Activated CD4-positive, alpha-beta T cell treated with anti-CD3 and anti-CD28 coated beads, Interleukin-2, amount 50 U/mL, for 1 hour (primary cell): ENCODE measurements around the gene CYBRD1.

Experiments
- DNase-seq: peaks from one replicate; pipeline ENCODE4 v3.0.0-alpha.2; 2020

Gene CYBRD1

DNA sequence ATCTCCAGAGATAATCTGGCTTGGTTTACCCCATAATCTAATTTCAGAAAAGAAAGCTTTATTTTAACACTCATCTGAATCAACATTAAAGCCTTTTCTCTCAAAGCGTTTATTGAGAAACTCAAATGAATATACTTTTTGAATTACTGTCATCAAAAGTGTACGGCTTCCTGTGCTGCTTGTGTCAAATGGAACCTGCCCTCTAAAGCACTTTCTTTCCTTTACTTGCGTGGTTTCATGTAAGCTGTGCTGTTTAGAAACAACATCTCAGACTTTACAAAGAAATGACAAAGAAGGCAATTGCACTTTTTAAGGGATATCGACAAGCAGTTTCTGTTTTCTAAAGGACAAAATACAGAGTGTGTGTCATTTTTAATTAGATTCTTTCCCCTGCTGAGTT lies 35.1 kb downstream of the CYBRD1 start:
- DNase-seq, result no peak

DNA sequence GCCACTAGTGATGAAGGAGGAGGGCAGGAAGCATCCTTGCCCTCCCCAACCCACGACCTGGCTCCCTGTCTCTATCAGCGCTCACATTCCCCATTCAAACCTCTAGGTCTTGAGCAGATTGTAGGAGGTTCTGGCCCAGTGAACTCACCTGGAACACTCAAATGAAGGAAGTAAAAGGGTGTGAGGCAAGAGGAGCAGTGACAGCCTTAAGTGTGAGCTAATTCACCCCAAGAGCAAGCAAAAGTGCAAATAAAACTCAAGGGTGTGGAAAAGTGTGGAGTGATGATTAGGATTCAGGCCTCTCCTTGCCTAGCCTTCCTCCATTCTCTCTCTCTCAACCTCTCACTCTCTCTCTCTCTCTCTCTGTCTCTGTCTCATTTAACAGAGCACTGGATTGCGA lies 41.0 kb downstream of the CYBRD1 start:
- no peak for DNase-seq

DNA sequence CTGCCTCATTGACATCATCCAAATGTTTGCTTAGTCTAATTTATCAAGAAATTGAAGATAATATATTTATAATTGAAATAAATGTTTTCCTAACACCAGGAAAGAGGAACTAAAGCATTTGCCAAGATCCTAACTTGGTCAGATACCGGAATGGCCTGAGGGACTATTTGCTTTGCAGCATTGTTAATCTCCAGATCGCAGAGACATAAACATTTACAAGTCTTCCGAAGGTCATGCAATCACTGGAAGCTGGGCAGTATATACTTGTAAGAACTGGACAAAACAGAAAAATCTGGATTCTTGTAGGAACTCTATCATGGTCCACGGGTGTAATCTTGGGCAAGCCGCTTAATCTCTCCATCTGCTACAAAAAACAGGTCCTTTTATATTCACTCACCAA lies 42.2 kb downstream of the CYBRD1 start:
- no peak for DNase-seq

DNA sequence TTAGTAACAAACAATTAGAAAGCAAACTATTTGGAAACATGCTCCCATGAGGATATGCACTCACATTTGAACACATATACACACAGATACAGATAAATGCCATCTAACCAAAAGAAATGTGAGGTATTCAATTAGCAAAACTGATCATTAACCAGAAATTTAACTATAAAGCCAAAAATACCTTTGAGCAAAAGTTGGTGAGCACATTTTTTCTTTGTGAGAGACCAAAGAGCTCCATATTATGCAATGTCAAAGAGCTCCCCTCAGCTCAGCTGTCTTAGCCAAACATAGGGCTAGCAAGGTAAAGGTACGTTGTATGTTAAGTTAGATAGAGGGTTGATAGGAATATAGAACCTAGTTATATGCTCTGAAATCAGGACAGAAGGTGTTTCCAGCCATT lies 43.8 kb downstream of the CYBRD1 start:
- DNase-seq, result no peak

DNA sequence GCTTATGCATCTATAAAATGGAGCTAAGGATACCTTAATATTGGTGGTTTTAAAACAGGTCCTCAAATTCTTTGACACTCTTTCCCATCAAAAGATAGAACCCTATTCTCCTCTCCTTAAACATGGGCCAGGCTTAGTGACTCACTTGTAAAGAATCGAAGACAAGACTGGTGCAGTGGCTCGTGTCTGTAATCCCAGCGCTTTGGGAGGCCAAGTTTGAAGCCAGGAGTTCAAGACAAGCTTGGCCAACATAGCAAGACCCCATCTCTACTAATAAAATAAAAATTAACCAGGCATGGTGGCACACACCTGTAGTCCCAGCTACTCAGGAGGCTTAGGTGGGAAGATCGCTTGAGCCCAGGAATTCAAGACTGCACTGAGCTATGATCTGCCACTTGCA lies 44.5 kb downstream of the CYBRD1 start:
- DNase-seq, result no peak

- DNase-seq, result no peak
Observed at GRCh38 chr2:171568089-171568488, 45.8 kb downstream of the CYBRD1 start.

DNA sequence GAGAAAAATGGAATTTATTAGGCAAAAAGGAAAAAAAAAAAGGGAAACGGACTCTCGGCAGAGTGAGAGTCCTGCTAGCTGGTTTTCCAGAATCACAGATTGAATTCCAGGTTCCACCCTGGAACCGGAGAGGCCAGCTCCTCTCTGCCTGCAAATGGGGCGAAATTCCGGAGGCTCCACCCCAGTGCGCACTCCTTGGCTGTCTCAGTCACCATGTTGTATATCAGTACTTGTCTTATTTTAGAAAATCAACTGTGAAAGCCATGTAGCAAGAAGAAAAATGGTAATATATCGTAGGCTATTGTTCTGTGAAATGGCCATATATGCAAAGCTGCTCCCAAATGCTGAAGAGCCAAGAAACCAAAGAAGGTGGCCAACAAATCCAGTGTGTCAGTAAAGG lies 49.4 kb downstream of the CYBRD1 start:
- no peak for DNase-seq

DNA sequence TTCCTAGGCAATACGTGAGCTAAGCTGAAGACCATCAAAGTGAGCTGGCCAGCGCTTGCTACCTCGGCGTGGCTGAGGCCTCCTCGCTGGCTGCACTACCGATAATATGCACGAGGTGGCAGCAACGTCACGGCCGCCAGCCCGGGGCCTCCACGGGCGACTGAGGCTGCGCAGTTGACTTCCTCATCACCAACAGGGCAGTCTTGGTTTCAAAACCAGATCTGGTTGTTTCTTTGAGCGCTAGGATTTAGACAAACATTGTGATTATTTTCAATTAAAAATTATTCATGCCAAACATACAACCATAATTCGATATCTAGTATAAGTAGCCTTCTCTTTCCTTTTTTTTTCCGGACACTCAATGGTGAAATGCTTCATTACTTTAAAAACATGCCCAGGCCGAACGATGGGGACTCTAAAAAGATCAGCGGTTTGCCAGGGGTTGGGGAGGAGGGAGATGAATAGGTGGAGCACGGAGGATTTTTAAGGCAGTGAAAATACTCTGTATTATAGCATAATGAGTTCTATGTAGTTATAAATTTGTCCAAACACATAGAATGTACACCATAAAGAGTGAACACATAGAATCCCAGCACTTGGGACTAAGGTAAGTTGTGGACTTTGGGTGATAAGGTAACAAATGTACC lies 52.0 kb downstream of the CYBRD1 start:
- peak; percentile 77 for DNase-seq

DNA sequence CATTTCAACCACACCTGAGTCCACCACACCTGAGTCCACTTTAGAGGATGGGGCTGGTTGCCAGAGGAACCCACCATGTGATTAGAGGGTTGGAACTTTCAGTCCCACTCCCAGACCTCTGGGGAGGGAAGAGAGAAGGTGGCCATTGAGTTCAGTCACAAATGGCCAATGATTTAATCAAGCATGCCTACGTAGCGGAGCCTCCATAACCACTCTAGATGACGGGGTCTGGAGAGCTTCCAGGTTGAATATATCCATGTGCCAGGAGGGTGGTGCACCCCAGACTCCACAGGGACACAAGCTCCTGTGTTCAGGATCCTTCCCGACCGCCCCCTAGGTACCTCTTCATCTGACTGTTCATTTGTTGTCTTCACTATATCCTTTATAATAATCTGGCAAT lies 53.3 kb downstream of the CYBRD1 start:
- DNase-seq, result no peak

DNA sequence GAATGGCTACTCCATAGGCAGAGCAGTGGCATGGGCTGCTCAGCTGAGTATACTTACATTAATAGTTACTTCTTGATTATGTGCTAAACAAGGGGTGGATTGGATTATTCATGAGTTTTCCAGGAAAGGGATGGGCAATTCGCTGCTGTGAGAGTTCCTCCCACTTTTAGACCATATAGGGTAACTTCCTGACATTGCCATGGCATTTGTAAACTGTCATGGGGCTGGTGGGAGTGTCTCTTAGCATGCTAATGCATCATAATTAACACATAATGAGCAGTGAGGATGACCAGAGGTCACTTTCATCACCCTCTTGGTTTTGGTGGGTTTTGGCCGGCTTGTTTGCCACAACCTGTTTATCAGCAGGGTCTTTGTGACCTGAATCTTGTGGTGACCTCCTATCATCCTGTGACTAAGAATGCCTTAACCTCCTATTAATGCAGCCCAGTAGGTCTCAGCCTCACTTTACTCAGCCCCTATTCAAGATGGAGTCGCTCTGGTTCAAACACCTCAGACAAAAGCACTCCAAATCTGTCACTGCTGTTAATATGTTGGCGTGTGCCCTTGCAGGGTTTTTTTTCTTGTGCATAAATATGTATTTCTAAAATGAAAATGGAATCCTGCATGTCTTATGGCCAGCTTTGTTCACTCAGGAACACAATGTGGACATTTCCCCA lies 56.0 kb downstream of the CYBRD1 start:
- no peak for DNase-seq

DNA sequence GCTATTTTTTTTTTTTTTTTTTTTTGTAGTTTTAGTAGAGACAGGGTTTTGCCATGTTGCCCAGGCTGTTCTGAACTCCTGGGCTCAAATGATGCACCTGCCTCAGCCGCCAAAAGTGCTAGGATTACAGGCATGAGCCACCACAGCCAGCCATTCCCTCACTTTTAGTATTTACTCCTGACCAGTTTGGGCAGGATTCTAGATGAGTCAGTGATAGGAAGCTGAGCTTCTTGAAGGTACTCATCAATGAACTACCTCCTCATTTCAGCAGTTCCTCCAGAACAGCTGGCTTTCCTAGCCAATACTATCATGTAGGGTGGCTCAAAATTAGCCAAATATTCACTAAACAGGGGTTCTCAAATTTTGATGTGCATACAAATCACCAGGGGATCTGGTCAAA lies 57.2 kb downstream of the CYBRD1 start:
- no peak for DNase-seq

DNA sequence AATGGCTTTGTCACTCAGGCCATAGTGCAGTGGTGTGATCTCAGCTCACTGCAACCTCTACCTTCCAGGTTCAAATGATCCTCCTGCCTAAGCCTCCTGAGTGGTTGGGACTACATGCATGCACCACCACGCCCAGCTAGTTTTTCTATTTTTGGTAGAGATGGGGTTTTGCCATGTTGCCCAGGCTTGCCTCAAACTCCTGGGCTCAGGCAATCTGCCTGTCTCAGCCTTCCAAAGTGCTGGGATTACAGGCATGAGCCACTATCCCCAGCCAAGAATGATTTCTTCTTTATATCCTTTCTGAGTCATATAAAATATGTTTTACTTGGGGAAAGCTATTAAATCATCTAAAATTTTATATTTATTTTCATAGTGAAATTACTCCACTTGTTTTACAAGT lies 61.3 kb downstream of the CYBRD1 start:
- DNase-seq, result no peak

DNA sequence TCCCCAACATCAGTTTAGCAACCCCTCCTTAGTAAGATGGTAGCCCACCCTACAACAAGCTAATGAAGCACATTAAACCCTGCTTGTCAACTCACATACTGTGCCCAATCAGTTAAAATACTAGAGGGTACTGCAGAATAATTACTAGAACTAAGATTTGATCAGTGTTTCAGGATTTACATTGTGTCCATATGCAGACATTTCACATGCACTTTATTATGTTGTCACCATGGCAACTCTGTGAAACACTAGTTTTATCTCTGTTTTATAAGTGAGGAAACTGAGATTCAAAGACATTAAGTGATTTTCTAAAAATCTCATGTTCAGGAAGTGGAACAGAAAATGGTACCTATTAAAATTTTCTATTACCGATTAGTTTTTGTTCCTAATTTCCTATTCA lies 61.7 kb downstream of the CYBRD1 start:
- no peak for DNase-seq

DNA sequence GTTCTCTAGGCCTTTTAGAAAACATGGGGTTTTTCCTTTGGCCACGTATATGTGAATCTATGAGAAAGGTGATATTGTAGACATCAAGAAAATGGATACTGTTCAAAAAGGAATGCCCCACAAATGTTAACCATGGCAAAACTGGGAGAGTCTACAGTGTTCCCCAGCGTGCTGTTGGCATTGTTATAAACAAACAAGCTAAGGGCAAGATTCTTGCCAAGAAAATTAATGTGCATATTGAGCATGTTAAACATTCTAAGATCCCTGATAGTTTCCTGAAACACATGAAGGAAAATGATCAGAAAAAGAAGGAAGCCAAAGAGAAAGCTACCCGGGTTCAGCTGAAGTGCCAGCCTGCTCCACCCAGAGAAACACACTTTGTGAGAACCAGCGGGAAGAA lies 64.9 kb downstream of the CYBRD1 start:
- DNase-seq, result no peak

- no peak for DNase-seq
Observed at GRCh38 chr2:171587567-171587966, 65.3 kb downstream of the CYBRD1 start.

- DNase-seq, result no peak
Observed at GRCh38 chr2:171590116-171590515, 67.8 kb downstream of the CYBRD1 start.

GRCh38 chr2:171592036-171592555 lies 69.8 kb downstream of the CYBRD1 start:
- no peak for DNase-seq

DNA sequence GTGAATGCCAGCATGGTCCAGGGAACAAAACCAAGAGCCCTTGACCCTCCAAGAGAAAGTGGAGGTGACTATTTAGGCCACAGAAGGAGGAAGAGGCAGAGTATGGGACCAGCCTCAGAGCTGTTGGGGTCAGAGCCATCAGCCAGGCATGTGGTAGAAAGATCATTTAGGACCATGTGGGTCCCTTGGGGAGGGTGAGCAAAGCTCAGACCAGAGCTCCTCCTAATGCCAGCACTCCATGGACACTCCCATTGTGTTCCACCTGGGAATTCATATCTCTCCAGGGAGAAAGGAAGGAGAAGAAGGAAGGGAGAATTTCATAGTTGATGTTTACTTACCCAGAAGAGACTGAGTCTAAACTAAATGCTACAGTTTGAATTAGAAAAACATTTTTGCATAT lies 73.2 kb downstream of the CYBRD1 start:
- no peak for DNase-seq

DNA sequence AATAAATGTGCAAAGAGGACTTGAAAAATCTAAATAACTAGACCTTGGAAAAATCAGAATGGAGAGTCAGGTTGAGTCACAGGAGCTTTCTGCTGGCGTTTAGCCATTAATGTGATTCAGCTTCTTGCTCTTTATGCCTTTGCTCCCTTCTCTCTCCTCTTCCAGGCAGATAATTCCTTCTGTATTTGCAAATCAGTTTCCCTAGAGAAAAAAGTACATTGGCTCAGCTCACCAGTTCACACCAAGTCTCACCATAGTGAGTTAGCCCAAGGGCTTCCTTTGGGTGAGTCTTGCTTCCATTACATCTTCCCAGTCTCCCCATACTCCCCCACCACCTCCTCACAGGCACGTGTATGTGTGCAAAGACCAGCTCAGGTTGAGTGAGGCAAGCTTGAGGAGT lies 73.6 kb downstream of the CYBRD1 start:
- DNase-seq, result no peak

GRCh38 chr2:171598713-171599319 lies 76.5 kb downstream of the CYBRD1 start:
- DNase-seq, result peak; percentile 27

GRCh38 chr2:171600126-171600525 lies 77.9 kb downstream of the CYBRD1 start:
- DNase-seq, result no peak

DNA sequence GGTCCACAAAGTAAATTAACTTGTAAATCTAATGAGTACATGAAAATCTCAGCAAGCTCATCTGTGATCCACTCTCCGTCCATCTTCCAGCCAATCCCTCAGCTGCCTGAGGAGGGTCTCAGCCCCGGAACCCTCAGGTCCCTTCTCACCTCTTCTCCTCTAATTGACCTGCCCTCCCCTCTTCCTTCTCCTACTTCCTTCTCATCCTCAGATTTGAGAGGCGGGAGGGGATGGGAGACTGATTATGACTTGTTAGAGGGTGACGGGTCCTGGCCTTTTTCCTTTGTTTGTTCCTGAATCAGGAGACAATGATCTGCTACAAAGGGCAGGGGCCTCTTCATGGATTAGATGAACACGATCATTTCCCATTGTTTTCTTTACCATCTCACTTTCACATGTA lies 80.1 kb downstream of the CYBRD1 start:
- DNase-seq, result no peak
